GM12878 (cell line): ENCODE data around the gene RTN4R. TPM values are rescaled to one million over a fixed set of nuclear protein-coding genes. Genes with fewer than 3 reads are reported as not detected.

Experiments used
- ATAC-seq: fragments of 200-7000 bp; cut with Tn5 transposase; 3 replicates; pipeline ENCODE4 v1.9.1; 2020; ENCODE audit warnings: mild to moderate bottlenecking, moderate library complexity
- BruUV-seq: library from RNA; stranded (reverse); fragments of 400-500 nt; replicated peaks from 2 replicates; lab custom pipeline; 2021; lab: Mats Ljungman, UMichigan
- CTCF ChIA-PET: fragments of 300-600 bp; sonication (Branson Sonifier 250); formaldehyde crosslinking; extraction: SDS; loops from one replicate; lab custom pipeline; 2021; ENCODE audit warnings: inconsistent platforms; lab: Yijun Ruan, JAX
- POLR2A ChIA-PET: fragments of 350-600 bp; formaldehyde crosslinking; extraction: SDS; loops from one replicate; lab custom pipeline; 2021; ENCODE audit warnings: inconsistent platforms; lab: Charles Lee
- RAD21 ChIA-PET: fragments of 300-600 bp; sonication (Branson Sonifier 250); formaldehyde crosslinking; loops from one replicate; lab custom pipeline; 2023; ENCODE audit warnings: antibody characterized with exemption; ENCODE audit not compliant: unreplicated experiment; lab: Charles Lee
- SMC1A ChIA-PET: fragments of 300-600 bp; sonication (Branson Sonifier 250); formaldehyde crosslinking; loops from one replicate; lab custom pipeline; 2023; ENCODE audit not compliant: unreplicated experiment, uncharacterized antibody; lab: Charles Lee
- DNase-seq: peaks from one replicate; pipeline ENCODE4 v3.0.0-alpha.2; 2011; ENCODE audit warnings: low read depth, low spot score
- FAIRE-seq: peaks from 3 replicates; lab custom pipeline; 2011; peaks lifted over from hg19 to GRCh38; lab: Jason Lieb, UNC
- H2AFZ ChIP-seq: 2 replicates; pipeline ENCODE4 v1.6.0; 2011; ENCODE audit warnings: low read depth, low read length, control low read depth; ENCODE audit not compliant: control insufficient read depth
- H3K27ac ChIP-seq: 2 replicates; pipeline ENCODE4 v1.5.1; 2011; ENCODE audit warnings: control low read depth; ENCODE audit not compliant: control insufficient read depth, insufficient read depth
- H3K27me3 ChIP-seq, 2 experiments: replicated peaks in 1 of 2; 2 replicates each; pipeline versions ENCODE4 v1.6.0 to v1.6.1; 2011; ENCODE audit warnings: low read length in 1 of 2; ENCODE audit not compliant: control insufficient read depth in 2 of 2, insufficient read depth in 2 of 2
- H3K36me3 ChIP-seq, 2 experiments: 2 replicates each; pipeline ENCODE4 v1.5.1; 2011; ENCODE audit warnings: low read length in 1 of 2; ENCODE audit not compliant: control insufficient read depth in 2 of 2, insufficient read depth in 2 of 2
- H3K4me1 ChIP-seq: 2 replicates; pipeline ENCODE4 v1.6.1; 2011; ENCODE audit warnings: mild to moderate bottlenecking, low read length, moderate library complexity, mixed read lengths; ENCODE audit not compliant: control insufficient read depth, insufficient read depth
- H3K4me2 ChIP-seq: 2 replicates; pipeline ENCODE4 v1.6.0; 2011; ENCODE audit warnings: control low read depth; ENCODE audit not compliant: control insufficient read depth, insufficient read depth
- H3K4me3 ChIP-seq: fragments of 200-600 bp; sonication (generic); 2 replicates; pipeline ENCODE4 v1.5.1; 2016
- H3K79me2 ChIP-seq: 2 replicates; pipeline ENCODE4 v1.6.0; 2011; ENCODE audit warnings: low read length; ENCODE audit not compliant: control insufficient read depth, insufficient read depth
- H3K9ac ChIP-seq: 2 replicates; pipeline ENCODE4 v1.8.0; 2011; ENCODE audit warnings: low read length, control low read depth, mixed read lengths; ENCODE audit not compliant: control insufficient read depth, insufficient read depth
- H3K9me3 ChIP-seq: replicated peaks from 3 replicates; pipeline ENCODE4 v1.5.1; 2011; ENCODE audit warnings: mild to moderate bottlenecking, low read length; ENCODE audit not compliant: control insufficient read depth, insufficient read depth
- H4K20me1 ChIP-seq: 2 replicates; pipeline ENCODE4 v1.6.0; 2011; ENCODE audit not compliant: control insufficient read depth, insufficient read depth
- BHLHE40 ChIP-seq, 2 experiments: fragments of 450-650 bp in 1 of 2; IDR thresholded peaks; 2 replicates each; pipeline ENCODE4 v1.6.1; 2011 to 2017; ENCODE audit warnings: low read depth in 2 of 2, borderline replicate concordance in 1 of 2, improper control_type of control experiment in 1 of 2, low read length in 1 of 2, mild to moderate bottlenecking in 1 of 2
- E2F4 ChIP-seq: IDR thresholded peaks from 2 replicates; pipeline ENCODE4 v1.6.1; 2012; ENCODE audit warnings: low read depth, low read length, improper control_type of control experiment
- ESRRA ChIP-seq: IDR thresholded peaks from 2 replicates; pipeline ENCODE4 v1.6.1; 2012; ENCODE audit warnings: mild to moderate bottlenecking, low read length, improper control_type of control experiment
- HDGF ChIP-seq: fragments of 450-650 bp; IDR thresholded peaks from 2 replicates; pipeline ENCODE4 v1.6.1; 2016; ENCODE audit warnings: antibody characterized with exemption
- JUNB ChIP-seq: IDR thresholded peaks from 2 replicates; pipeline ENCODE4 v1.6.1; 2016; ENCODE audit warnings: antibody characterized with exemption, mild to moderate bottlenecking
- NFYB ChIP-seq: IDR thresholded peaks from 2 replicates; pipeline ENCODE4 v1.6.1; 2011; ENCODE audit warnings: low read depth, mild to moderate bottlenecking, low read length, improper control_type of control experiment, moderate library complexity; ENCODE audit not compliant: insufficient read depth
- POLR2AphosphoS5 ChIP-seq: IDR thresholded peaks from 2 replicates; pipeline ENCODE4 v1.6.1; 2011; ENCODE audit warnings: mild to moderate bottlenecking, low read length, inconsistent platforms
- RAD21 ChIP-seq: IDR thresholded peaks from 2 replicates; pipeline ENCODE4 v1.6.1; 2011; ENCODE audit warnings: mild to moderate bottlenecking, low read depth, low read length, moderate library complexity; ENCODE audit not compliant: insufficient read depth
- RCOR1 ChIP-seq: conservative IDR thresholded peaks from 2 replicates; pipeline ENCODE4 v1.6.1; 2012; ENCODE audit warnings: low read depth, low read length, improper control_type of control experiment
- SMAD1 ChIP-seq: fragments of 450-650 bp; IDR thresholded peaks from 2 replicates; pipeline ENCODE4 v1.6.1; 2018; ENCODE audit warnings: mild to moderate bottlenecking, low read depth; ENCODE audit not compliant: partially characterized antibody
- TCF7 ChIP-seq: IDR thresholded peaks from 2 replicates; pipeline ENCODE4 v1.6.1; 2014; ENCODE audit warnings: antibody characterized with exemption, borderline replicate concordance
- WGBS: methylation state at CpG from one replicate; pipeline ENCODE4 v1.1.6; 2016; ENCODE audit warnings: low lambda C conversion rate; ENCODE audit not compliant: insufficient replicate concordance, insufficient coverage; ENCODE audit errors: missing lambda C conversion rate; 5-methylcytosine and 5-hydroxymethylcytosine counted together
- in situ Hi-C: fragments of 300-500 bp; cut with MboI; formaldehyde crosslinking; loops from 9 replicates; pipeline ENCODE4 v1.14.3; 2018; ENCODE audit warnings: mixed read lengths
- intact Hi-C: fragments of 100-400 bp; cut with micrococcal nuclease; formaldehyde crosslinking; loops from one replicate; pipeline ENCODE4 v1.14.2; 2022; ENCODE audit not compliant: unreplicated experiment
- polyA plus RNA-seq, 11 experiments: library from polyadenylated mRNA; depleted of rRNA in 4 of 11; unstranded in 6 of 11; stranded (reverse) in 5 of 11; fragments of >200 nt; fragmentation: Nextera tagmentation in 4 of 11; fragmentation: Illumina TruSeq in 1 of 11; extraction: Ambion mirVana in 4 of 11; extraction: Trizol in 1 of 11; gene quantifications; 1 replicate in 1 of 11; 2 replicates in 10 of 11; pipeline versions ENCODE4 v1.2.1 to v1.2.3, GENCODE V29; 2011 to 2016; ENCODE audit warnings: inconsistent platforms in 2 of 11, missing spikeins in 2 of 11, low read depth in 1 of 11
- total RNA-seq, 4 experiments: library from RNA; depleted of rRNA in 3 of 4; stranded (reverse); fragments of >200 nt in 3 of 4; fragmentation: Illumina TruSeq in 1 of 4; extraction: Trizol in 1 of 4; gene quantifications; 2 replicates each; pipeline versions ENCODE4 v1.2.1 to v1.2.3, GENCODE V29; 2013 to 2021

The RTN4R gene
- total and polyA plus RNA-seq, 10 of the 15 experiments (the other 5 are each of a cell fraction or from before 2014, with no cell fraction given): 0.03 to 1.0 (median 0.60) TPM; not detected in 2

DNA sequence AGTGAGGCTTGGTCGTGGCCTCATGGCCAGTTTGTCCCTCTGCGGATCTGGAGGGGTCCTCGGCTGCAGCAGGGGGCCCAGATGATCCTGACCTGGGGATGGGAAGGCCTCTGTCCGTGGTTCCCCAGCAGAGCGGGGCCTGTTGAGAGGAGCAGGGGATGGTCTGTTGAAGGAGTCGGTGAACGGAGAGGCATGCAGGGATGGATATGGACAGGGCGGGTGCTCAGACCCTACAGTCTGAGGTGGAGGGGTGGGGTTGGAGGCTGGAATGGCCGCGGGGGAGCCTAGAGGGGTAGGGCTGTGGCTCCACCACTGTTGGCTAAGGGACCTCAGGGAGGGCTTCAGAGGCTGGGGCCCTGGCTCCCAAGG, 33.8 kb downstream of the RTN4R start:
- ATAC-seq (no peak), DNase-seq (no peak), FAIRE-seq (no peak)
- Histone ChIP-seq H3K9me3 (no peaks in the 10 kb centered on the region), H3K27me3 (peaks cover 0 to 7% of the 10 kb centered on the region in 2 experiments; a peak in 3 of 4 replicates), H3K4me1 (peaks cover 7% of the 10 kb centered on the region), H3K9ac (no peak overlapping the region), H3K79me2 (no peaks in the 10 kb centered on the region), H3K27ac (no peak overlapping the region), H2AFZ (no peak overlapping the region), H3K4me2 (no peak overlapping the region)
- intact Hi-C loops: no loop called here
- SMC1A ChIA-PET: no interaction called here
- TF ChIP-seq TCF7: no peak
- TF ChIP-seq JUNB: no peak
- no peak for TF ChIP-seq NFYB
- TF ChIP-seq E2F4: no peak
- TF ChIP-seq HDGF: no peak
- no peak for TF ChIP-seq ESRRA
- no peak for TF ChIP-seq POLR2AphosphoS5
- TF ChIP-seq SMAD1: no peak
- no peak for TF ChIP-seq BHLHE40 (IDR thresholded peaks at IDR 0.05; ENCODE audit: borderline replicate concordance in 1 of 2, low read depth in 2 of 2, low read length in 1 of 2)
- TF ChIP-seq RAD21: no peak
- TF ChIP-seq RCOR1: no peak
- TF ChIP-seq, all 136 proteins: peak for 0
- H3K36me3 ChIP-seq: no peaks in the 10 kb centered on the region
- WGBS: 55% methylated on average over 10 of the region's 10 CpGs
- CTCF ChIA-PET: no interaction called here
- RAD21 ChIA-PET: no interaction called here
- POLR2A ChIA-PET: interaction anchor here (0.6 kb wide), 1 partner anchor 67 kb away, joined by 3 read pairs; no protein-coding TSS in a partner anchor
- in situ Hi-C loops: no loop called here
- no peak overlapping the region for H3K4me3 ChIP-seq
- no peaks in the 10 kb centered on the region for H4K20me1 ChIP-seq
- no TSS peak for BruUV-seq
